ENCODE data around the gene TREH.
"Not testable (repeated sequence)": the region's sequence is repeated elsewhere in the genome, so short reads cannot be mapped to it uniquely, and the experiment has no call there.

Gene TREH

GRCh38 chr11:118627566-118627965, 51.9 kb downstream of the TREH start:
- DNase-seq: no peak

- peak; percentile 37 for DNase-seq
These were observed 53.5 kb downstream of the TREH start for GRCh38 chr11:118625976-118626375.

GRCh38 chr11:118625036-118625690, 54.3 kb downstream of the TREH start:
- no peak for DNase-seq

GRCh38 chr11:118623269-118623655, 56.2 kb downstream of the TREH start:
- peak; percentile 82 for DNase-seq

GRCh38 chr11:118622376-118623268, 56.8 kb downstream of the TREH start:
- peak; percentile 84 for DNase-seq

GRCh38 chr11:118621784-118622375, 57.6 kb downstream of the TREH start:
- no peak for DNase-seq

GRCh38 chr11:118621071-118621783, 58.2 kb downstream of the TREH start:
- peak; percentile 91 for DNase-seq

GRCh38 chr11:118620529-118621070, 58.9 kb downstream of the TREH start:
- DNase-seq: peak; percentile 18

GRCh38 chr11:118619444-118620197, 59.8 kb downstream of the TREH start:
- no peak for DNase-seq

- DNase-seq: no peak
These were observed 60.5 kb downstream of the TREH start for GRCh38 chr11:118618991-118619375.

GRCh38 chr11:118618115-118618990, 61.1 kb downstream of the TREH start:
- DNase-seq: no peak

- no peak for DNase-seq
These were observed 63.5 kb downstream of the TREH start for GRCh38 chr11:118615976-118616371.

- DNase-seq: no peak
These were observed 64.0 kb downstream of the TREH start for GRCh38 chr11:118615282-118615975.

GRCh38 chr11:118614511-118614910, 64.9 kb downstream of the TREH start:
- no peak for DNase-seq

GRCh38 chr11:118612378-118612777, 67.1 kb downstream of the TREH start:
- DNase-seq: no peak

- DNase-seq: not testable (repeated sequence)
These were observed 68.0 kb downstream of the TREH start for GRCh38 chr11:118611433-118611795.

- peak; percentile 74 for DNase-seq
These were observed 68.5 kb downstream of the TREH start for GRCh38 chr11:118610773-118611432.

- no peak for DNase-seq
These were observed 69.2 kb downstream of the TREH start for GRCh38 chr11:118610225-118610772.

- DNase-seq: no peak
These were observed 69.8 kb downstream of the TREH start for GRCh38 chr11:118609380-118610224.

Measured in NCI-H774 (cell line).